Keratinocyte (primary cell): ENCODE data around the gene EXOC3L1. TPM values are rescaled to one million over a fixed set of nuclear protein-coding genes. Genes with fewer than 3 reads are reported as not detected.

Source experiments
- DNase-seq: peaks from one replicate; pipeline ENCODE4 v3.0.0-alpha.2; 2011; ENCODE audit warnings: low read depth, missing footprints, low spot score
- FAIRE-seq: peaks from 2 replicates; lab custom pipeline; 2011; peaks lifted over from hg19 to GRCh38; lab: Jason Lieb, UNC
- H2AFZ ChIP-seq: 2 replicates; pipeline ENCODE4 v1.6.0; 2012; ENCODE audit warnings: low read length, control low read depth, inconsistent platforms; ENCODE audit not compliant: control insufficient read depth
- H3K27ac ChIP-seq: 2 replicates; pipeline ENCODE4 v1.5.1; 2011; ENCODE audit warnings: low read length; ENCODE audit not compliant: control insufficient read depth, insufficient read depth
- H3K27me3 ChIP-seq: 3 replicates; pipeline ENCODE4 v1.6.0; 2011; ENCODE audit warnings: low read length; ENCODE audit not compliant: control insufficient read depth, insufficient read depth; ENCODE audit errors: extremely low read depth
- H3K36me3 ChIP-seq, 2 experiments: 2 replicates in 1 of 2; 3 replicates in 1 of 2; pipeline ENCODE4 v1.5.1; 2011; ENCODE audit warnings: low read length in 2 of 2, mild to moderate bottlenecking in 1 of 2; ENCODE audit not compliant: control insufficient read depth in 2 of 2, insufficient read depth in 2 of 2; ENCODE audit errors: extremely low read depth in 1 of 2
- H3K4me1 ChIP-seq: 3 replicates; pipeline ENCODE4 v1.5.1; 2011; ENCODE audit warnings: low read length; ENCODE audit not compliant: control insufficient read depth, insufficient read depth; ENCODE audit errors: extremely low read depth
- H3K4me2 ChIP-seq: 3 replicates; pipeline ENCODE4 v1.6.0; 2011; ENCODE audit warnings: low read depth, low read length; ENCODE audit not compliant: control insufficient read depth, insufficient read depth; ENCODE audit errors: extremely low read depth
- H3K4me3 ChIP-seq, 3 experiments: fragments of 200-600 bp in 1 of 3; sonication (generic) in 1 of 3; 2 replicates in 2 of 3; 3 replicates in 1 of 3; pipeline ENCODE4 v1.5.1; 2011 to 2016; ENCODE audit warnings: low read length in 3 of 3, mild to moderate bottlenecking in 3 of 3, control low read depth in 2 of 3, inconsistent platforms in 1 of 3, low read depth in 1 of 3, mixed read lengths in 1 of 3, mixed run types in 1 of 3, moderate library complexity in 1 of 3; ENCODE audit not compliant: control insufficient read depth in 2 of 3, insufficient read depth in 2 of 3; ENCODE audit errors: extremely low read depth in 1 of 3
- H3K79me2 ChIP-seq: 2 replicates; pipeline ENCODE4 v1.6.0; 2012; ENCODE audit warnings: low read length; ENCODE audit not compliant: control insufficient read depth, insufficient read depth
- H3K9ac ChIP-seq: 3 replicates; pipeline ENCODE4 v1.6.0; 2011; ENCODE audit warnings: low read length; ENCODE audit not compliant: control insufficient read depth, insufficient read depth; ENCODE audit errors: extremely low read depth
- H3K9me1 ChIP-seq: 3 replicates; pipeline ENCODE4 v1.6.0; 2011; ENCODE audit warnings: low read length; ENCODE audit not compliant: control insufficient read depth, insufficient read depth; ENCODE audit errors: extremely low read depth
- H3K9me3 ChIP-seq: 2 replicates; pipeline ENCODE4 v1.5.1; 2012; ENCODE audit warnings: low read depth, low read length; ENCODE audit not compliant: control insufficient read depth
- H4K20me1 ChIP-seq: 3 replicates; pipeline ENCODE4 v1.6.0; 2011; ENCODE audit warnings: low read length; ENCODE audit not compliant: control insufficient read depth, insufficient read depth; ENCODE audit errors: extremely low read depth
- CTCF ChIP-seq, 3 experiments: IDR thresholded peaks in 1 of 3; conservative IDR thresholded peaks in 1 of 3; optimal IDR thresholded peaks in 1 of 3; 2 replicates in 2 of 3; 3 replicates in 1 of 3; pipeline versions ENCODE3 to v1.5.1; 2011; ENCODE audit warnings: low read length in 3 of 3, mild to moderate bottlenecking in 3 of 3, moderate library complexity in 2 of 3, control low read depth in 1 of 3, inconsistent platforms in 1 of 3; ENCODE audit not compliant: insufficient read depth in 2 of 3; ENCODE audit errors: extremely low read depth in 1 of 3
- EZH2 ChIP-seq: IDR thresholded peaks from one replicate; pipeline ENCODE4 v1.6.1; 2012; ENCODE audit warnings: inconsistent platforms, mild to moderate bottlenecking, low read length, moderate library complexity
- dilution Hi-C: fragments of 300-500 bp; cut with MboI; formaldehyde crosslinking; loops from one replicate; pipeline ENCODE4 v1.7.0; 2020; ENCODE audit warnings: low sequenced_read_pairs; ENCODE audit not compliant: extremely low pct_ligation_motif_present
- polyA plus RNA-seq, 5 experiments: library from polyadenylated mRNA; depleted of rRNA in 3 of 5; stranded (reverse) in 3 of 5; stranded (forward) in 1 of 5; unstranded in 1 of 5; fragments of >200 nt; gene quantifications; 1 replicate in 1 of 5; 2 replicates in 3 of 5; 3 replicates in 1 of 5; pipeline versions ENCODE4 v1.2.1 to v1.2.3, GENCODE V29; 2011 to 2012; ENCODE audit warnings: missing spikeins in 2 of 5, low read depth in 1 of 5, low replicate concordance in 1 of 5

EXOC3L1 gene
- polyA plus RNA-seq, 1 donor (not counting 4 experiments of a cell fraction or from before 2014, with no cell fraction given): not detected

GRCh38 chr16:67169642-67170167 lies 20.2 kb downstream of the EXOC3L1 start:
- H3K9me1 ChIP-seq: no peaks in the 10 kb centered on the region
- FAIRE-seq (no peak), DNase-seq (no peak)
- peak overlapping the region; percentile 32 for H2AFZ ChIP-seq
- no peaks in the 10 kb centered on the region for H4K20me1 ChIP-seq
- no peaks in the 10 kb centered on the region for H3K9me3 ChIP-seq
- peak overlapping the region; percentile 67 for H3K27ac ChIP-seq
- no peaks in the 10 kb centered on the region for H3K79me2 ChIP-seq
- peak overlapping the region; percentile 77 for H3K4me2 ChIP-seq
- H3K27me3 ChIP-seq: no peaks in the 10 kb centered on the region
- H3K36me3 ChIP-seq: no peaks in the 10 kb centered on the region
- peak overlapping the region; percentile 68 for H3K9ac ChIP-seq
- H3K4me1 ChIP-seq: peaks cover 34% of the 10 kb centered on the region
- H3K4me3 ChIP-seq: peak overlapping the region; percentile 40 to 74 (median 62)
- dilution Hi-C loops: no loop called here
- TF ChIP-seq EZH2: no peak
- peak; percentile 45 to 67 (median 49) for TF ChIP-seq CTCF (optimal IDR thresholded peaks at IDR 0.05 in 1 of 3, IDR thresholded peaks at IDR 0.05 in 1 of 3, conservative IDR thresholded peaks at IDR 0.05 in 1 of 3; ENCODE audit: extremely low read depth in 1 of 3, insufficient read depth in 2 of 3, low read length in 3 of 3)

GRCh38 chr16:67169011-67169451 lies 20.9 kb downstream of the EXOC3L1 start:
- Histone ChIP-seq H3K27ac (no peak overlapping the region), H3K79me2 (no peaks in the 10 kb centered on the region), H2AFZ (no peak overlapping the region), H3K9me1 (no peaks in the 10 kb centered on the region), H3K27me3 (no peaks in the 10 kb centered on the region), H3K9ac (no peak overlapping the region), H3K36me3 (no peaks in the 10 kb centered on the region), H3K4me3 (no peak overlapping the region), H3K4me2 (peak overlapping the region; percentile 77), H3K9me3 (no peaks in the 10 kb centered on the region), H4K20me1 (no peaks in the 10 kb centered on the region), H3K4me1 (peaks cover 31% of the 10 kb centered on the region)
- TF ChIP-seq CTCF (optimal IDR thresholded peaks at IDR 0.05 in 1 of 3, IDR thresholded peaks at IDR 0.05 in 1 of 3, conservative IDR thresholded peaks at IDR 0.05 in 1 of 3; ENCODE audit: extremely low read depth in 1 of 3, insufficient read depth in 2 of 3, low read length in 3 of 3): no peak
- no peak for TF ChIP-seq EZH2
- DNase-seq: no peak
- FAIRE-seq: no peak
- dilution Hi-C loops: no loop called here
